Right lung (tissue), 5 donors: ENCODE results near the gene PNKP. TPM values are rescaled to one million over a fixed set of nuclear protein-coding genes. Genes with fewer than 3 reads are reported as not detected.

Experiments used
- DNase-seq, 2 donors: peaks; one replicate each; pipeline ENCODE4 v3.0.0-alpha.2; 2013
- polyA plus RNA-seq, 5 donors: library from polyadenylated mRNA; unstranded; fragments of 120-200 nt; gene quantifications; one replicate each; pipeline versions ENCODE4 v1.2.1 to v1.2.3, GENCODE V29; 2013; ENCODE audit warnings: inconsistent platforms in 1 of 5, low replicate concordance in 1 of 5; ENCODE audit not compliant: insufficient read length in 5 of 5, insufficient read depth in 1 of 5

The PNKP gene
- polyA plus RNA-seq, 5 donors = 54.1 to 76.4 (median 59.0) TPM

- no peak for DNase-seq
These were observed 19.4 kb downstream of the PNKP start for GRCh38 chr19:49847731-49848696.

GRCh38 chr19:49846408-49846807 is 21.0 kb downstream of the PNKP start:
- no peak for DNase-seq

DNA sequence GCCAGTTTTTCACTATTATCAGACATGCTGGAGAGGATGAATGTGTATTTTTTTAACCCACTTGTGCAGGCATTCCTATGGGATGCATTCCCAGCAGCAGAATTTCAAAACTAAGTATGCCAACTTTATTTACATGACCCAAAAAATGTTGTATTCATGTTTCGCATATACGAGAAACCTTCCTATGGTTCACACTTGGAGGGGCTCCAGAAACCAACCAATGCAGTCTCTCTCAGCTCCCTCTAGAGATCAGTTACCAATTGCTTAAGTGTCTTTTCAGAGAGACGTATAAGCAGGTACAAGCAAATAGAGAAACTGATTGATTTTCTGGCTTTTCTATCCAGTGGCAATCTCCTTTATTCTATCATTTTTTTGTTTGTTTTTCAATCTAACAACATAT is 22.0 kb downstream of the PNKP start:
- no peak for DNase-seq

GRCh38 chr19:49844138-49845095 is 23.0 kb downstream of the PNKP start:
- DNase-seq = no peak

- no peak for DNase-seq
These were observed 24.1 kb downstream of the PNKP start for GRCh38 chr19:49843265-49843664.

DNA sequence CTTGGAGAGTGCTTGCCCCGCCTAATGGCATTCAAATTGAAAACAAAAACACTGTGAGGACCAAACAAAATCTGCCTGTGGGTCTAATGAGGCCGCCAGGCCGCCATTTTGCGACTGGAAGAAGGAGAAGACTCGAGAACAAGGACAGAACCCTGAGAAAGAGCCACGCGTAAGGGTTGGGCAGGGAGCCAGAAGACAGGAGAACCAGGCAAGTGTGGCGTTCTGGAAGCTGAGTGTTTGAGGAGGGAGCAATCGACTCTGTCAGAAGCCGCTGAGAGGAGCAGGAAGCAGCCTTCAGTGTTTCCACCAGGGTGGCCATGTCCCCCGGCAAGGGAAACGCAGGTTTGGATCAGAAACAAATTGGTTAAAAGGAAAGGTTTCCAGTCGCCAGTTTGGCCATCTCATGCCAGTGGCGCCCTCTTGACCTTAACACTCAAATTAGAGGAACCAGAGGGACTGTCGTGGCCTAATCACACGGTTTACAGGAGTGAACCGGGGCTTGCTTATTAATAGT is 26.6 kb downstream of the PNKP start:
- DNase-seq = no peak

- DNase-seq = no peak
These were observed 27.1 kb downstream of the PNKP start for GRCh38 chr19:49840321-49840720.

GRCh38 chr19:49839713-49840112 is 27.7 kb downstream of the PNKP start:
- no peak for DNase-seq

- DNase-seq = no peak
These were observed 28.3 kb downstream of the PNKP start for GRCh38 chr19:49838885-49839588.

GRCh38 chr19:49837425-49837824 is 30.0 kb downstream of the PNKP start:
- DNase-seq = no peak

DNA sequence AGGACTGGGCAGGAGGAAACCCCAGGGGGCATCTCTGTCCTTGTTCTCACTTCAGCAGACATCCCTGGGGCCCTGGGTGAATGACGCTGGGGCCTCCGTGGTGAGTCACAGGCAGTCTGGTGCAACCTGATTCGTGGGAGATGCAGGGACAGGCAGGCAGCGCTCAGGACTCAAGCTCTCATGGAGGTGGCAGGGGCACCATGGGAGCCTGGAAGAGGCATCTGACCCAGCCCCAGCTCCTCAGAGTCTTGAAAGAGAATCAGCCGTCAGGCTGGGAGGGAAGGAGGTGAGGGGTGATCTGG is 30.4 kb downstream of the PNKP start:
- DNase-seq = no peak

DNA sequence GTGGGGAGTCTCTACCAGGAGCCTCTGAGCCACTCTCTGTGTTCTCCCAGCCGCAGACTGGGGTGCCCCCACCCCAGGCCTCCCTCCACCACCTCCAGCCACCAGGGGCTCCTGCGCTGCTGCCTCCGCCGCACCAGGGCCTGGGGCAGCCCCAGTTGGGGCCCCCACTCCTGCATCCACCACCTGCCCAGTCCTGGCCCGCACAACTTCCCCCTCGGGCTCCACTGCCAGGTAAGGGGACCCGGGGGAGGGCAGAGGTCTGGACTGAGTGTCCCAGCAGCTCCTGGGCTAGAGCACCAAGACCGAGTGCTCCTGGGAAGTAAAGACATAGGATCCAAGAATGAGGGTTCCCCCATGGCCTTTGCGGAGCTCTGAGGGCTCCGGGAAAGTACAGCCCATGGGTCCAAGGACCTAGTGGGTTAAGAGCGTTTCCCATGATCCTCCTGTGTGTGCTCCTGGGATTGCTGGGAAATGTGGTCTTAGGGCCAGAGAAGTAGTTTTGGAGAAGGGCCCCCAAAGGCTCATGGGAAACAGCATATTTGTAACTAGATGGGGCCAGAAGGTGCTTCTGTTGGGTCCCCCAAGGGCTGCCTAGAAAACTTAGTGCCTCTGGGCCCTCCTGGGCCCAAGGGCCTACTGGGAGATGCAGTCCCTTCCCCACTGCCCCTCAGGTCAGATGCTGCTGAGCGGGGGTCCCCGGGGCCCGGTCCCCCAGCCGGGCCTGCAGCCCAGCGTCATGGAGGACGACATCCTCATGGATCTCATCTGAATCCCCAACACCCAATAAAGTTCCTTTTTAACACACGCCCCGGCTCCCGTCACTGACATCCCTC is 31.0 kb downstream of the PNKP start:
- DNase-seq = no peak

DNA sequence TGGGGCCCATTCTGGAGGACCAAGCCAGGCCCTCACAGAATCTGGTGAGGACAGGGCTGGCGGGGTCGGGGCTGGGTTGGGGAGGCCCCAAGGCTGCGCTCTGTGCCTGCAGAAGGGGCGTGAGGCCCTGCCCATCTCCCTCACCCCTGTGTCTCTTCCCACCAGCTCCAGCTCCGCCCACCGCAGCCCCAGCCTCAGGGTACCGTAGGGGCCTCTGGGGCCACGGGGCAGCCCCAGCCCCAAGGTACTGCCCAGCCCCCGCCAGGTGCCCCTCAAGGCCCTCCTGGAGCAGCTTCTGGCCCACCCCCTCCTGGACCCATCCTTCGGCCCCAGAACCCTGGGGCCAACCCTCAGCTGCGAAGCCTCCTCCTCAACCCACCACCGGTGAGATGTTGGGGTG is 31.8 kb downstream of the PNKP start:
- no peak for DNase-seq

DNA sequence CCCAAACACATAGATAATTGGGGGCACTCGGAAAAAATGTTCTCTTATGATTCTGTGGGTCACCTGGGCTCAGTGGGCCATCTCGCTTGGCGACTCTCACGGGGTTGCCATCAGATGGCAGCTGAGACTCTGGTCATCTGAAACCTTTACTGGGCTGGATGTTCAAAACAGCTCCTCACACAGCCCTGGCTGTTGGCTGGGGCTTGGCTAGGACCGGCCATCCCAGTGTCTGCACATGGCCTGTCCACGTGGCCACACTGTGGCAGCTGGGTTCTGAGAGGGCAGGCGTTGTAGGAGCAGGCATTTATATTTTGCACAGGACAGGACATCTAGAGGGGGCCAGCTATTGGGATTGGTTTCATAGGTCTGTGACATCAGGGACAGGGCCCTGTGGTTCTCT is 33.8 kb downstream of the PNKP start:
- no peak for DNase-seq

GRCh38 chr19:49832556-49832955 is 34.8 kb downstream of the PNKP start:
- no peak for DNase-seq

GRCh38 chr19:49831592-49831991 is 35.8 kb downstream of the PNKP start:
- no peak for DNase-seq

GRCh38 chr19:49830766-49831165 is 36.6 kb downstream of the PNKP start:
- DNase-seq = no peak

GRCh38 chr19:49829721-49830120 is 37.7 kb downstream of the PNKP start:
- DNase-seq = no peak

DNA sequence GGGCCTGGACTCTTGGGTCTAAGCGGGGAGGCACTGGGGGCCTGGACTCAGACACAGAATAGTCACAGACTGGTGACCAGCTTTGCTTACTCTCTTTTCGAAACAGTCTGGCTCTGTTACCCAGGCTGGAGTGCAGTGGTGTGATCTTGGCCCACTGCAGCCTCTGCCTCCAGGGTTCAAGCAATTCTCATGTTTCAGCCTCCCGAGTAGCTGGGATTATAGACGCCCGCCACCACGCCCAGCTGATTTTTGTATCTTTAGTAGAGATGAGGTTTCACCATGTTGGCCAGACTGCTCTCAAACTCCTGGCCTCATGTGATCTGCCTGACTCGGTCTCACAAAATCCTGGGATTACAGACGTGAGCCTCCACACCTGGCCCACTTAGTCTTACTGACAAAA is 38.2 kb downstream of the PNKP start:
- no peak for DNase-seq

DNA sequence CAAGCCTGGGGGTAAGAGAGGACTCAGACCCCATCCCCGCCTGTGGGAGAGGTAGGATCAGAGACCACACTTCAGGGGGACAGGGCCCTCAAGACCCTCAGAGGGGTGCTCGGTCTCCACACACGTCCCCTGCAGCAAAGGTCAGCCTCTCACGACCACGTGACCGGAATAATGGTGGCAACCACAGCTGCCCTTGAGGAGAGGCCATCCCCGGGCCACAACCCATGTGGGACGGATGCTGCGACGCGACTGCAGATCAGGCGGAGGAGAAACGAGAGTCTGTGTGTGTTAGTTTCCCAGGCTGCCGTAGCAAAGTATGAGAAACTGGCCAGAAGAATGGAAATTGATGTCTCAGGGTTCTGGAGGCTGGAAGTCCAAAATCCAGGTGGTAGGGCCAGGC is 40.3 kb downstream of the PNKP start:
- no peak for DNase-seq

DNA sequence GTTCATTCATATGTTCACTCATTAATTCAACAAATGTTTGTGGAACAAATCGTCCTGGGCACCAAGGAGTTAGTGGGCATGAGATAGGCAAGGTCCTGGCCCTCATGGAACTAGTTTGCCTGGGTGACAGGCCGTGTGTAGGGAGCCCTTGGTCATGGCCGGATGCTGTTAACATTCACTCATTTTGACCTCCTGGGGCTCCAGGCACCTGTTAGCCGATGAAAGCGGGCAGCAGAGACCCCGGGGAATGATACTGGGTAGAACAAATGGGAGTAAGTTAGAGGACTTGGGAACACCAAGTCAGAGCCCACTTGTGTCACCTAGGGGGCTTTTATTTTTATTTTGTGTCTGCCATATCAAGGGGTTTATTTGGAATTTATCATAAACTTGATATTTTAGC is 42.7 kb downstream of the PNKP start:
- no peak for DNase-seq
